HEK293 (cell line): ENCODE data around the gene OR2B6.

Experiments used
- CTCF ChIA-PET: fragments of 350-600 bp; formaldehyde crosslinking; extraction: SDS; loops from one replicate; lab custom pipeline; 2021; ENCODE audit warnings: antibody characterized with exemption; lab: Yijun Ruan, JAX
- POLR2A ChIA-PET: fragments of 300-600 bp; formaldehyde crosslinking; extraction: SDS; loops from one replicate; lab custom pipeline; 2020; ENCODE audit warnings: antibody characterized with exemption, inconsistent platforms; lab: Yijun Ruan, JAX
- H3K27ac ChIP-seq: fragments of 200-500 bp; sonication (Bioruptor generic); 2 replicates; pipeline ENCODE4 v1.5.1; 2014; ENCODE audit warnings: low read depth, low read length, control low read depth, inconsistent platforms; ENCODE audit errors: extremely low read depth
- H3K36me3 ChIP-seq, 2 experiments: fragments of 200-500 bp in 1 of 2; sonication (Bioruptor generic) in 1 of 2; 1 replicate in 1 of 2; 2 replicates in 1 of 2; pipeline ENCODE4 v1.5.1; 2014 to 2017; ENCODE audit warnings: inconsistent platforms in 2 of 2, low read length in 2 of 2; ENCODE audit not compliant: control insufficient read depth in 2 of 2, insufficient read depth in 1 of 2
- H3K4me1 ChIP-seq: fragments of 200-500 bp; sonication (Bioruptor generic); 2 replicates; pipeline ENCODE4 v1.5.1; 2014; ENCODE audit warnings: mild to moderate bottlenecking, low read length, inconsistent platforms; ENCODE audit not compliant: control insufficient read depth, insufficient read depth
- H3K4me3 ChIP-seq: 2 replicates; pipeline ENCODE4 v1.5.1; 2011; ENCODE audit warnings: low read depth, mild to moderate bottlenecking, control low read depth, low read length, moderate library complexity
- H3K9me3 ChIP-seq: fragments of 200-500 bp; sonication (Bioruptor generic); 2 replicates; pipeline ENCODE4 v1.5.1; 2014; ENCODE audit warnings: low read depth, low read length, inconsistent platforms; ENCODE audit not compliant: control insufficient read depth, insufficient read depth
- HOXC10 ChIP-seq: sonication (generic); formaldehyde crosslinking; IDR thresholded peaks from 2 replicates; pipeline ENCODE4 v1.8.1; 2023; ENCODE audit warnings: mild to moderate bottlenecking, missing genetic modification reagents
- KLF10 ChIP-seq: fragments of 450-650 bp; IDR thresholded peaks from 2 replicates; pipeline ENCODE4 v1.5.1; 2018; ENCODE audit warnings: missing biosample characterization, mild to moderate bottlenecking, missing genetic modification characterization
- PRDM1 ChIP-seq: fragments of 450-650 bp; formaldehyde crosslinking; IDR thresholded peaks from 2 replicates; pipeline ENCODE4; 2016; ENCODE audit warnings: missing biosample characterization, missing genetic modification characterization
- WT1 ChIP-seq: fragments of 450-650 bp; formaldehyde crosslinking; IDR thresholded peaks from 2 replicates; pipeline ENCODE4 v1.5.1; 2016; ENCODE audit warnings: missing biosample characterization, missing genetic modification characterization
- ZFP41 ChIP-seq: fragments of 450-650 bp; formaldehyde crosslinking; IDR thresholded peaks from 2 replicates; pipeline ENCODE4 v1.5.1; 2016; ENCODE audit warnings: missing biosample characterization, missing genetic modification characterization, borderline replicate concordance
- ZNF202 ChIP-seq: fragments of 450-650 bp; formaldehyde crosslinking; IDR thresholded peaks from 2 replicates; pipeline ENCODE4 v1.5.1; 2016; ENCODE audit warnings: missing biosample characterization, missing genetic modification characterization, borderline replicate concordance
- ZNF23 ChIP-seq: fragments of 450-650 bp; formaldehyde crosslinking; IDR thresholded peaks from 2 replicates; pipeline ENCODE4 v1.5.1; 2016; ENCODE audit warnings: missing biosample characterization, missing genetic modification characterization, borderline replicate concordance
- ZNF239 ChIP-seq: fragments of 450-650 bp; formaldehyde crosslinking; IDR thresholded peaks from 2 replicates; pipeline ENCODE4 v1.5.1; 2016; ENCODE audit warnings: missing biosample characterization, missing genetic modification characterization
- ZNF248 ChIP-seq: fragments of 450-650 bp; formaldehyde crosslinking; IDR thresholded peaks from 2 replicates; pipeline ENCODE4 v1.5.1; 2017; ENCODE audit warnings: missing biosample characterization, missing genetic modification characterization
- ZNF311 ChIP-seq: fragments of 450-650 bp; formaldehyde crosslinking; IDR thresholded peaks from 2 replicates; pipeline ENCODE4 v1.5.1; 2017; ENCODE audit warnings: missing biosample characterization, missing genetic modification characterization, borderline replicate concordance
- ZNF521 ChIP-seq: fragments of 450-650 bp; formaldehyde crosslinking; IDR thresholded peaks from 2 replicates; pipeline ENCODE4 v1.5.1; 2017; ENCODE audit warnings: missing biosample characterization, mild to moderate bottlenecking, missing genetic modification characterization
- ZNF544 ChIP-seq: fragments of 450-650 bp; formaldehyde crosslinking; IDR thresholded peaks from 2 replicates; pipeline ENCODE4 v1.5.0; 2017; ENCODE audit warnings: missing biosample characterization, missing genetic modification characterization
- ZNF654 ChIP-seq: fragments of 450-650 bp; formaldehyde crosslinking; IDR thresholded peaks from 2 replicates; pipeline ENCODE4 v1.5.1; 2016; ENCODE audit warnings: low read depth, missing biosample characterization, missing genetic modification characterization
- ZNF670 ChIP-seq: fragments of 450-650 bp; formaldehyde crosslinking; IDR thresholded peaks from 2 replicates; pipeline ENCODE4 v1.5.1; 2016; ENCODE audit warnings: missing biosample characterization, missing genetic modification characterization, low read depth
- ZNF785 ChIP-seq: fragments of 450-650 bp; formaldehyde crosslinking; IDR thresholded peaks from 2 replicates; pipeline ENCODE4 v1.5.1; 2016; ENCODE audit warnings: missing biosample characterization, missing genetic modification characterization
- ZNF791 ChIP-seq: fragments of 450-650 bp; formaldehyde crosslinking; IDR thresholded peaks from 2 replicates; pipeline ENCODE4 v1.5.1; 2016; ENCODE audit warnings: missing biosample characterization, missing genetic modification characterization
- ZSCAN16 ChIP-seq: fragments of 450-650 bp; formaldehyde crosslinking; IDR thresholded peaks from 2 replicates; pipeline ENCODE4 v1.5.1; 2016; ENCODE audit warnings: missing biosample characterization, missing genetic modification characterization
- ZSCAN23 ChIP-seq: fragments of 450-650 bp; formaldehyde crosslinking; IDR thresholded peaks from 2 replicates; pipeline ENCODE4 v1.5.1; 2016; ENCODE audit warnings: missing biosample characterization, missing genetic modification characterization
- TF ChIP-seq, protein P1 (sequence below): fragments of 450-650 bp; IDR thresholded peaks from 2 replicates; pipeline ENCODE4 v1.5.1; 2018; ENCODE audit warnings: missing biosample characterization, mild to moderate bottlenecking, missing genetic modification characterization
- TF ChIP-seq, protein P2 (sequence below): fragments of 450-650 bp; formaldehyde crosslinking; IDR thresholded peaks from 2 replicates; pipeline ENCODE4 v1.5.1; 2016; ENCODE audit warnings: missing biosample characterization, missing genetic modification characterization
- TF ChIP-seq, protein P3 (sequence below): fragments of 450-650 bp; formaldehyde crosslinking; IDR thresholded peaks from 2 replicates; pipeline ENCODE4 v1.5.1; 2016; ENCODE audit warnings: missing biosample characterization, missing genetic modification characterization, borderline replicate concordance
- TF ChIP-seq, protein P4 (sequence below): fragments of 450-650 bp; formaldehyde crosslinking; IDR thresholded peaks from 2 replicates; pipeline ENCODE4 v1.5.1; 2016; ENCODE audit warnings: missing biosample characterization, missing genetic modification characterization

The OR2B6 gene

DNA sequence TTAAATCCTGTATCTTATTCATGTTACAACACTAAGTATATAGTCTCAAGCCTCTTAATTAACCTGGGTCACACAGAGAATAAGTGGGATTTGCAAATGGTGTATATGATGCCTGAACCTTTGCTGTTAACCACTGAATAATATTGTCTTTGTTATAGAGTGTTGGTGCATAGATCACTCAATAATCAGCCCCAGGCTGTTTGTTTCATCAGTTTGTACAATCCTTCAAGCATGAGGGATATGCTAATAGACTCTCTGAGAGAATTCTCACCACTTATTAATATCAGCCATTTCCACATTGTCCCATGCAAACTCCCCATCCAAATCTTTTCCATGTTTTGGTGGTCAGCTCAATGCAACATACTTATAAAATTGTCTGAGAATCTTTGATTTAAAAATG, 21.7 kb downstream of the OR2B6 start:
- H3K9me3 ChIP-seq: no peaks in the 10 kb centered on the region
- no peak overlapping the region for H3K4me3 ChIP-seq
- CTCF ChIA-PET: no interaction called here
- no peak overlapping the region for H3K27ac ChIP-seq
- TF ChIP-seq ZNF239 (tag by site-specific recombination) (no peak), ZNF654 (tag by site-specific recombination) (no peak), ZNF248 (tag by site-specific recombination) (no peak), ZSCAN23 (tag by site-specific recombination) (no peak)
- POLR2A ChIA-PET: no interaction called here
- no peaks in the 10 kb centered on the region for H3K36me3 ChIP-seq
- H3K4me1 ChIP-seq: no peaks in the 10 kb centered on the region

DNA sequence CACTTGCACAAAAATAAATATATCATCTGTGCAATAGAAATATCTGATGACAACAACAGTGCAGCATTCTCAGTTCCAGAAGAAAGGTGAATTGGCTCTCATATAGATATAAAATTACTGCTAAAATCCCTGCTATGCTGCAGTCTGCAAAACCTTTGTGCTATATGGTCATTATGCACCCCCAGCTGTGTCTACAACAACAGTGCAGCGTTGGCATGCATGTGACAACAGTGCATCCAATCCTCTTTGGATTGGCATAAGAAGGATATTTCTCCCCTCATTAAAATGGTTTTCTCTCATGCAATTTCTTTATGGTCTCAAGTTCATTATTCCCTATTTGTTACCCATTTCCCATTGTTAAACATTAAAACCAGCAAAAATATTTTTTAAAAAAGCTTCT, 23.1 kb downstream of the OR2B6 start:
- no peak overlapping the region for H3K27ac ChIP-seq
- H3K36me3 ChIP-seq: no peaks in the 10 kb centered on the region
- TF ChIP-seq ZNF202 (tag by site-specific recombination): no peak
- TF ChIP-seq, protein P1, sequence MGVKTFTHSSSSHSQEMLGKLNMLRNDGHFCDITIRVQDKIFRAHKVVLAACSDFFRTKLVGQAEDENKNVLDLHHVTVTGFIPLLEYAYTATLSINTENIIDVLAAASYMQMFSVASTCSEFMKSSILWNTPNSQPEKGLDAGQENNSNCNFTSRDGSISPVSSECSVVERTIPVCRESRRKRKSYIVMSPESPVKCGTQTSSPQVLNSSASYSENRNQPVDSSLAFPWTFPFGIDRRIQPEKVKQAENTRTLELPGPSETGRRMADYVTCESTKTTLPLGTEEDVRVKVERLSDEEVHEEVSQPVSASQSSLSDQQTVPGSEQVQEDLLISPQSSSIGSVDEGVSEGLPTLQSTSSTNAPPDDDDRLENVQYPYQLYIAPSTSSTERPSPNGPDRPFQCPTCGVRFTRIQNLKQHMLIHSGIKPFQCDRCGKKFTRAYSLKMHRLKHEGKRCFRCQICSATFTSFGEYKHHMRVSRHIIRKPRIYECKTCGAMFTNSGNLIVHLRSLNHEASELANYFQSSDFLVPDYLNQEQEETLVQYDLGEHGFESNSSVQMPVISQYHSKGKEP: peak; percentile 23; the same call in 1 of the 2 replicates
- no peak for TF ChIP-seq WT1 (tag by site-specific recombination)
- TF ChIP-seq KLF10 (tag by site-specific recombination): no peak
- TF ChIP-seq ZNF544 (tag by site-specific recombination): no peak
- TF ChIP-seq PRDM1 (tag by site-specific recombination): no peak
- no peak for TF ChIP-seq ZNF311 (tag by site-specific recombination)
- TF ChIP-seq, protein P2, sequence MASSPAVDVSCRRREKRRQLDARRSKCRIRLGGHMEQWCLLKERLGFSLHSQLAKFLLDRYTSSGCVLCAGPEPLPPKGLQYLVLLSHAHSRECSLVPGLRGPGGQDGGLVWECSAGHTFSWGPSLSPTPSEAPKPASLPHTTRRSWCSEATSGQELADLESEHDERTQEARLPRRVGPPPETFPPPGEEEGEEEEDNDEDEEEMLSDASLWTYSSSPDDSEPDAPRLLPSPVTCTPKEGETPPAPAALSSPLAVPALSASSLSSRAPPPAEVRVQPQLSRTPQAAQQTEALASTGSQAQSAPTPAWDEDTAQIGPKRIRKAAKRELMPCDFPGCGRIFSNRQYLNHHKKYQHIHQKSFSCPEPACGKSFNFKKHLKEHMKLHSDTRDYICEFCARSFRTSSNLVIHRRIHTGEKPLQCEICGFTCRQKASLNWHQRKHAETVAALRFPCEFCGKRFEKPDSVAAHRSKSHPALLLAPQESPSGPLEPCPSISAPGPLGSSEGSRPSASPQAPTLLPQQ (tag by site-specific recombination): no peak
- TF ChIP-seq, all 188 proteins: peak for 1
- Histone ChIP-seq H3K9me3 (no peaks in the 10 kb centered on the region), H3K4me1 (no peaks in the 10 kb centered on the region), H3K4me3 (no peak overlapping the region)
- POLR2A ChIA-PET: no interaction called here
- CTCF ChIA-PET: no interaction called here

DNA sequence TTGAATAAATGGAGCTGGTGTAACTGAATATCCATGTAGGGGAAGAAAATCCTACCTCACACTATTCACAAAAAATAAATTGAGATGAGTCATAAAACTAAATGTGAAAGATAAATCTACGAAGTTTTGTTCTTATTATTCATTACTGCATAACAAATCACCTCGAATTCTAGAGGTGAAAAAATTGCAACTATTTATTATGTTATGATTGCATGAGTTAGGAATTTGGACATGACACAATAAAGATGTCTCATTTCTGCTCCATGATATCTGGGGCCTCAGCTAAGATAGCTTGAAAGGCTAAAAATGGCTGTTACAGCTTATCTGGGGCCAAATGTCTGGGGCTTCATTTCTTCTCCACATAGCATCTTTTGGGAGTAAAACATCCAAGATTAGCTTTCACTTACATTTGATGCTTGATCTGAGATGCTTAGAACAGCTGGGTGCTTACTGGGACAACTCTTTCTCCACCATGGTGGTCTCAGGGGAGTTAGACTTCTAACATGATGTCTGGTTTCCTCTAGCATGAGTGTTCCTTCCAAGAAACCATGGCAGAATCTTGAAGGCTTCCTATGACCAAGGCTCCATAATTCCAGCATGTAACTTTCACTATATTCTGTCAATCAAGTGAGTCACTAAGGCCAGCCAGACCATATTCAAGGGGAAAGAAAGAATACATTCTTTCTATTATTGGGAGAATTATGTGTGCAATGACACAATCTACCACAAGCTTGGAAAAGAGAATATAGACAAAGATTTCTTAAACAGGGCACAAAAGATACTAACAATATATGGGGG, 30.1 kb downstream of the OR2B6 start:
- CTCF ChIA-PET: interaction anchor here (1.0 kb wide), 1 partner anchor 17 kb away, joined by 3 read pairs; no protein-coding TSS in a partner anchor
- POLR2A ChIA-PET: no interaction called here
- no peaks in the 10 kb centered on the region for H3K4me1 ChIP-seq
- H3K27ac ChIP-seq: no peak overlapping the region
- H3K9me3 ChIP-seq: no peaks in the 10 kb centered on the region
- no peak overlapping the region for H3K4me3 ChIP-seq
- no peaks in the 10 kb centered on the region for H3K36me3 ChIP-seq
- TF ChIP-seq ZFP41 (tag by site-specific recombination) (no peak), ZNF248 (tag by site-specific recombination) (no peak), ZNF670 (tag by site-specific recombination) (no peak), ZNF791 (no peak), HOXC10 (CRISPR knock-in tag) (no peak), ZSCAN16 (tag by site-specific recombination) (no peak), ZNF23 (no peak), ZNF785 (tag by site-specific recombination) (no peak), ZNF521 (tag by site-specific recombination) (no peak)
- TF ChIP-seq, protein P3, sequence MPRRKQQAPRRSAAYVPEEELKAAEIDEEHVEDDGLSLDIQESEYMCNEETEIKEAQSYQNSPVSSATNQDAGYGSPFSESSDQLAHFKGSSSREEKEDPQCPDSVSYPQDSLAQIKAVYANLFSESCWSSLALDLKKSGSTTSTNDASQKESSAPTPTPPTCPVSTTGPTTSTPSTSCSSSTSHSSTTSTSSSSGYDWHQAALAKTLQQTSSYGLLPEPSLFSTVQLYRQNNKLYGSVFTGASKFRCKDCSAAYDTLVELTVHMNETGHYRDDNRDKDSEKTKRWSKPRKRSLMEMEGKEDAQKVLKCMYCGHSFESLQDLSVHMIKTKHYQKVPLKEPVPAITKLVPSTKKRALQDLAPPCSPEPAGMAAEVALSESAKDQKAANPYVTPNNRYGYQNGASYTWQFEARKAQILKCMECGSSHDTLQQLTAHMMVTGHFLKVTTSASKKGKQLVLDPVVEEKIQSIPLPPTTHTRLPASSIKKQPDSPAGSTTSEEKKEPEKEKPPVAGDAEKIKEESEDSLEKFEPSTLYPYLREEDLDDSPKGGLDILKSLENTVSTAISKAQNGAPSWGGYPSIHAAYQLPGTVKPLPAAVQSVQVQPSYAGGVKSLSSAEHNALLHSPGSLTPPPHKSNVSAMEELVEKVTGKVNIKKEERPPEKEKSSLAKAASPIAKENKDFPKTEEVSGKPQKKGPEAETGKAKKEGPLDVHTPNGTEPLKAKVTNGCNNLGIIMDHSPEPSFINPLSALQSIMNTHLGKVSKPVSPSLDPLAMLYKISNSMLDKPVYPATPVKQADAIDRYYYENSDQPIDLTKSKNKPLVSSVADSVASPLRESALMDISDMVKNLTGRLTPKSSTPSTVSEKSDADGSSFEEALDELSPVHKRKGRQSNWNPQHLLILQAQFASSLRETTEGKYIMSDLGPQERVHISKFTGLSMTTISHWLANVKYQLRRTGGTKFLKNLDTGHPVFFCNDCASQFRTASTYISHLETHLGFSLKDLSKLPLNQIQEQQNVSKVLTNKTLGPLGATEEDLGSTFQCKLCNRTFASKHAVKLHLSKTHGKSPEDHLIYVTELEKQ (tag by site-specific recombination): no peak
- TF ChIP-seq, protein P4, sequence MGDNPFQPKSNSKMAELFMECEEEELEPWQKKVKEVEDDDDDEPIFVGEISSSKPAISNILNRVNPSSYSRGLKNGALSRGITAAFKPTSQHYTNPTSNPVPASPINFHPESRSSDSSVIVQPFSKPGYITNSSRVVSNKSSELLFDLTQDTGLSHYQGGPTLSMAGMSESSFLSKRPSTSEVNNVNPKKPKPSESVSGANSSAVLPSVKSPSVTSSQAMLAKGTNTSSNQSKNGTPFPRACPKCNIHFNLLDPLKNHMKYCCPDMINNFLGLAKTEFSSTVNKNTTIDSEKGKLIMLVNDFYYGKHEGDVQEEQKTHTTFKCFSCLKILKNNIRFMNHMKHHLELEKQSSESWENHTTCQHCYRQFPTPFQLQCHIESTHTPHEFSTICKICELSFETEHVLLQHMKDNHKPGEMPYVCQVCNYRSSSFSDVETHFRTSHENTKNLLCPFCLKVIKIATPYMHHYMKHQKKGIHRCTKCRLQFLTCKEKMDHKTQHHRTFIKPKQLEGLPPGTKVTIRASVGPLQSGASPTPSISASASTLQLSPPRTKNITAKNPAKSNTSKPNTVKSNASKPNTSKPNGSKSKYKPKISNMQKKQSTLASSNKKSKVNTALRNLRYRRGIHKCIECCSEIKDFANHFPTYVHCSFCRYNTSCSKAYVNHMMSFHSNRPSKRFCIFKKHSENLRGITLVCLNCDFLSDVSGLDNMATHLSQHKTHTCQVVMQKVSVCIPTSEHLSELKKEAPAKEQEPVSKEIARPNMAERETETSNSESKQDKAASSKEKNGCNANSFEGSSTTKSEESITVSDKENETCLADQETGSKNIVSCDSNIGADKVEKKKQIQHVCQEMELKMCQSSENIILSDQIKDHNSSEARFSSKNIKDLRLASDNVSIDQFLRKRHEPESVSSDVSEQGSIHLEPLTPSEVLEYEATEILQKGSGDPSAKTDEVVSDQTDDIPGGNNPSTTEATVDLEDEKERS (tag by site-specific recombination): no peak
